ENCODE measurements around the gene HSD17B1.

DNA sequence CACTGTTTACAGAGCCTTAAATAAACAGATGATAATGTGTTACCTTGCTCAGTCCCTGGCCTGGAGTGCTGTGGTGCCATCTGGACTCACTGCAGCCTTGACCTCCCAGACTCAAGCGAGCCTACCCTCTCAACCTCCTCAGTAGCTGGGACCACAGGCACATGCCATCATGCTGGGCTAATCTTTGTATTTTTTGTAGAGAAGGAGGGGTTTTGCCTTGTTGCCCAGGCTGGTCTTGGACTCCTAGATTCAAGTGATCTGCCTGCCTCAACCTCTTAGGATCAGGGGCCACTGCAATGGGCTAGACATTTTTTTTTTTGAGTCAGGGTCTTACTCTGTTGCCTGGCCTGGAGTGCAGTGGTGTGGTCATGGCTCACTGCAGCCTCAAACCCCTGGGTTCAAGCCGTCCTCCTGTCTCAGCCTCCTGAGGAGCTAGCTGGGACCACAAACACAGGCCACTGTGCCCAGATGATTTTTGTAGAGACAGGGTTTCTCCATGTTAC is 21.7 kb upstream of the HSD17B1 start:
- TF ChIP-seq, protein P1, sequence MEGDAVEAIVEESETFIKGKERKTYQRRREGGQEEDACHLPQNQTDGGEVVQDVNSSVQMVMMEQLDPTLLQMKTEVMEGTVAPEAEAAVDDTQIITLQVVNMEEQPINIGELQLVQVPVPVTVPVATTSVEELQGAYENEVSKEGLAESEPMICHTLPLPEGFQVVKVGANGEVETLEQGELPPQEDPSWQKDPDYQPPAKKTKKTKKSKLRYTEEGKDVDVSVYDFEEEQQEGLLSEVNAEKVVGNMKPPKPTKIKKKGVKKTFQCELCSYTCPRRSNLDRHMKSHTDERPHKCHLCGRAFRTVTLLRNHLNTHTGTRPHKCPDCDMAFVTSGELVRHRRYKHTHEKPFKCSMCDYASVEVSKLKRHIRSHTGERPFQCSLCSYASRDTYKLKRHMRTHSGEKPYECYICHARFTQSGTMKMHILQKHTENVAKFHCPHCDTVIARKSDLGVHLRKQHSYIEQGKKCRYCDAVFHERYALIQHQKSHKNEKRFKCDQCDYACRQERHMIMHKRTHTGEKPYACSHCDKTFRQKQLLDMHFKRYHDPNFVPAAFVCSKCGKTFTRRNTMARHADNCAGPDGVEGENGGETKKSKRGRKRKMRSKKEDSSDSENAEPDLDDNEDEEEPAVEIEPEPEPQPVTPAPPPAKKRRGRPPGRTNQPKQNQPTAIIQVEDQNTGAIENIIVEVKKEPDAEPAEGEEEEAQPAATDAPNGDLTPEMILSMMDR (IDR thresholded peaks at IDR 0.05; ENCODE audit: low read length), result no peak
- TF ChIP-seq EZH2 (optimal IDR thresholded peaks at IDR 0.05; ENCODE audit: low read depth, low read length) (no peak), EZH2phosphoT487 (IDR thresholded peaks at IDR 0.05; ENCODE audit: low read length) (no peak)
